ENCODE results near the gene BAIAP2. TPM values are rescaled to one million over a fixed set of nuclear protein-coding genes. Genes with fewer than 3 reads are reported as not detected.

BAIAP2 gene
- polyA plus RNA-seq, 2 of the 4 experiments (the other 2 are of a cell fraction) = 7.1 to 27.5 TPM

- CTCF ChIA-PET = interaction anchor here (0.5 to 3.1 kb wide), 5 partner anchors 12 to 179 kb away, joined by 3 to 18 read pairs (median 4); no protein-coding TSS in a partner anchor
- ATAC-seq = peak; percentile 33 to 60; a peak in 5 of 6 replicates
- POLR2A ChIA-PET = no interaction called here
These were observed 130.5 kb downstream of the BAIAP2 start, which contains the start of gene PVALEF for GRCh38 chr17:81165246-81166032. TSS of gene PVALEF (plus strand) at chr17:81165507. CDS start at chr17:81181227, 15,720 bp downstream.

GRCh38 chr17:81166033-81166492, 131.1 kb downstream of the BAIAP2 start, which contains the start of gene AATK:
TSS of gene AATK (minus strand) at chr17:81166221. CDS start at chr17:81165992, 229 bp downstream.
- FAIRE-seq (no peak), DNase-seq (ENCODE audit: low read depth in 1 of 2, low spot score in 1 of 2) (no peak), ATAC-seq (0 out of 6 replicates have a peak, but pooled peaks of 1 of the 2 experiments have one; percentile 2)
- no peaks in the 10 kb centered on the region for H3K9me3 ChIP-seq
- WGBS (ENCODE audit: missing lambda C conversion rate) = 4% methylated on average over 11 of the region's 62 CpGs
- H3K4me2 ChIP-seq = peak within 1 kb of the TSS; percentile 87
- ChIA-PET POLR2A (no interaction called here), CTCF (interaction anchor here (1.0 to 3.1 kb wide), 2 partner anchors 23 to 25 kb away, joined by 3 to 18 read pairs; no protein-coding TSS in a partner anchor)
- H3K27ac ChIP-seq = peak within 1 kb of the TSS; percentile 54 to 86; a peak in 5 of 6 replicates
- H3K4me1 ChIP-seq = peaks cover 6% of the 10 kb centered on the region; the same call in 2 of the 3 replicates
- H3K4me3 ChIP-seq = peak within 1 kb of the TSS; percentile 50
- TF ChIP-seq CBX2 (IDR thresholded peaks at IDR 0.05; ENCODE audit: borderline replicate concordance, low read depth) (no peak), HDAC2 (IDR thresholded peaks at IDR 0.05) (no peak), JUNB (IDR thresholded peaks at IDR 0.05) (no peak), JUN (IDR thresholded peaks at IDR 0.05) (no peak), KDM5A (IDR thresholded peaks at IDR 0.05) (no peak), BCL3 (IDR thresholded peaks at IDR 0.05) (no peak), RARB (CRISPR knock-in tag; IDR thresholded peaks at IDR 0.05) (no peak), E2F6 (IDR thresholded peaks at IDR 0.05; ENCODE audit: borderline replicate concordance, low read depth) (no peak), SREBF2 (IDR thresholded peaks at IDR 0.05) (no peak), EP300 (IDR thresholded peaks at IDR 0.05) (no peak), HES2 (IDR thresholded peaks at IDR 0.05) (no peak)

More at GRCh38 chr17:81165246-81166032, 130.5 kb downstream of the BAIAP2 start, which contains the start of gene PVALEF:
- WGBS (ENCODE audit: missing lambda C conversion rate) = 34% methylated on average over 35 of the region's 46 CpGs
- FAIRE-seq = no peak
- Histone ChIP-seq H3K4me3 (peak within 1 kb of the TSS; percentile 50), H3K4me1 (peaks cover 6% of the 10 kb centered on the region; the same call in 2 of the 3 replicates), H3K4me2 (peak within 1 kb of the TSS; percentile 87), H3K27ac (peak within 1 kb of the TSS; percentile 54 to 86; a peak in 5 of 6 replicates), H3K9me3 (no peaks in the 10 kb centered on the region)
- TF ChIP-seq POLR2A (IDR thresholded peaks at IDR 0.05; ENCODE audit: low read length) = no peak
- TF ChIP-seq ESRRA (IDR thresholded peaks at IDR 0.05; ENCODE audit: borderline replicate concordance, low read length) = no peak
- TF ChIP-seq HMGXB4 (CRISPR knock-in tag; IDR thresholded peaks at IDR 0.05; ENCODE audit: borderline replicate concordance) = no peak
- TF ChIP-seq MAFK (IDR thresholded peaks at IDR 0.05; ENCODE audit: partially characterized antibody) = no peak
- no peak for TF ChIP-seq EP300 (IDR thresholded peaks at IDR 0.05)
- TF ChIP-seq RCOR1 (IDR thresholded peaks at IDR 0.05; ENCODE audit: low read depth, low read length) = no peak
- peak; percentile 31 to 70 for DNase-seq (ENCODE audit: low read depth in 1 of 2, low spot score in 1 of 2)

Small RNAs within 50 kb of the gene (small RNA-seq; reads per million reads assigned to genes)
- 0 to 4.5 (median 0) reads per million in 6 experiments for gene MIR1250
- 0.62 to 90.9 (median 23.2) reads per million in 6 experiments for gene MIR3065
- gene MIR657 = 0 reads per million in 6 experiments

Other genes starting within 250 kb of the BAIAP2 start
- 17.8 and 28.9 TPM in 2 replicates for gene CHMP6, start 43.3 kb upstream of the BAIAP2 start, polyA plus RNA-seq (2011; rRNA removed)
- gene CHMP6, start 43.3 kb upstream of the BAIAP2 start, polyA plus RNA-seq (2017; fragmentation: RNase III; extraction: RNeasy Plus Mini Kit Qiagen cat#74134 plus additional on column Dnase treatment) = 26.6 to 32.7 TPM (median 30.8 TPM) in 3 replicates
- not detected in 2 replicates for gene PVALEF, start 130.4 kb downstream of the BAIAP2 start, polyA plus RNA-seq (2011; rRNA removed)
- not detected in 3 replicates for gene PVALEF, start 130.4 kb downstream of the BAIAP2 start, polyA plus RNA-seq (2017; fragmentation: RNase III; extraction: RNeasy Plus Mini Kit Qiagen cat#74134 plus additional on column Dnase treatment)
- gene AATK, start 131.1 kb downstream of the BAIAP2 start, polyA plus RNA-seq (2011; rRNA removed) = 0.17 and 0.26 TPM in 2 replicates
- 0.37 to 0.51 TPM (median 0.39 TPM) in 3 replicates for gene AATK, start 131.1 kb downstream of the BAIAP2 start, polyA plus RNA-seq (2017; fragmentation: RNase III; extraction: RNeasy Plus Mini Kit Qiagen cat#74134 plus additional on column Dnase treatment)
- 2.6 and 3.3 TPM in 2 replicates for gene CEP131, start 187.8 kb downstream of the BAIAP2 start, polyA plus RNA-seq (2011; rRNA removed)
- gene CEP131, start 187.8 kb downstream of the BAIAP2 start, polyA plus RNA-seq (2017; fragmentation: RNase III; extraction: RNeasy Plus Mini Kit Qiagen cat#74134 plus additional on column Dnase treatment) = 10.3 to 11.5 TPM (median 10.5 TPM) in 3 replicates
- 12.5 TPM in 2 replicates for gene TEPSIN, start 203.9 kb downstream of the BAIAP2 start, polyA plus RNA-seq (2011; rRNA removed)
- 26.1 to 31.3 TPM (median 30.4 TPM) in 3 replicates for gene TEPSIN, start 203.9 kb downstream of the BAIAP2 start, polyA plus RNA-seq (2017; fragmentation: RNase III; extraction: RNeasy Plus Mini Kit Qiagen cat#74134 plus additional on column Dnase treatment)
- gene NDUFAF8, start 204.2 kb downstream of the BAIAP2 start, polyA plus RNA-seq (2011; rRNA removed) = 198 and 308 TPM in 2 replicates
- 173 to 192 TPM (median 179 TPM) in 3 replicates for gene NDUFAF8, start 204.2 kb downstream of the BAIAP2 start, polyA plus RNA-seq (2017; fragmentation: RNase III; extraction: RNeasy Plus Mini Kit Qiagen cat#74134 plus additional on column Dnase treatment)

Data from A549 (cell line).